Activated naive CD4-positive, alpha-beta T cell treated with anti-CD3 and anti-CD28 coated beads, Interleukin-2, amount 10 ng/mL, durations not matched to agents 7 days and 5 days (primary cell): ENCODE results near the gene TELO2.

Source experiments
- CTCF ChIA-PET: fragments of 350-600 bp; sonication (Branson Sonifier 250); formaldehyde crosslinking; loops from one replicate; lab custom pipeline; 2021; ENCODE audit warnings: antibody characterized with exemption; lab: Charles Lee
- DNase-seq: peaks from one replicate; pipeline ENCODE4 v3.0.0-alpha.2; 2020
- H3K27ac Mint-ChIP-seq: one replicate; pipeline ENCODE4 v1.8.0; 2021; ENCODE audit warnings: mild to moderate bottlenecking, moderate library complexity, mixed read lengths
- H3K27me3 Mint-ChIP-seq: one replicate; pipeline ENCODE4 v1.8.0; 2021; ENCODE audit warnings: mild to moderate bottlenecking, mixed read lengths
- H3K36me3 Mint-ChIP-seq: one replicate; pipeline ENCODE4 v1.8.0; 2021; ENCODE audit warnings: mixed read lengths
- H3K4me1 Mint-ChIP-seq: one replicate; pipeline ENCODE4 v1.8.0; 2021; ENCODE audit warnings: mixed read lengths
- H3K4me3 Mint-ChIP-seq: one replicate; pipeline ENCODE4 v1.8.0; 2021; ENCODE audit warnings: mild to moderate bottlenecking, moderate library complexity, mixed read lengths
- H3K9me3 Mint-ChIP-seq: one replicate; pipeline ENCODE4 v1.8.0; 2021; ENCODE audit warnings: mixed read lengths

The TELO2 gene

DNA sequence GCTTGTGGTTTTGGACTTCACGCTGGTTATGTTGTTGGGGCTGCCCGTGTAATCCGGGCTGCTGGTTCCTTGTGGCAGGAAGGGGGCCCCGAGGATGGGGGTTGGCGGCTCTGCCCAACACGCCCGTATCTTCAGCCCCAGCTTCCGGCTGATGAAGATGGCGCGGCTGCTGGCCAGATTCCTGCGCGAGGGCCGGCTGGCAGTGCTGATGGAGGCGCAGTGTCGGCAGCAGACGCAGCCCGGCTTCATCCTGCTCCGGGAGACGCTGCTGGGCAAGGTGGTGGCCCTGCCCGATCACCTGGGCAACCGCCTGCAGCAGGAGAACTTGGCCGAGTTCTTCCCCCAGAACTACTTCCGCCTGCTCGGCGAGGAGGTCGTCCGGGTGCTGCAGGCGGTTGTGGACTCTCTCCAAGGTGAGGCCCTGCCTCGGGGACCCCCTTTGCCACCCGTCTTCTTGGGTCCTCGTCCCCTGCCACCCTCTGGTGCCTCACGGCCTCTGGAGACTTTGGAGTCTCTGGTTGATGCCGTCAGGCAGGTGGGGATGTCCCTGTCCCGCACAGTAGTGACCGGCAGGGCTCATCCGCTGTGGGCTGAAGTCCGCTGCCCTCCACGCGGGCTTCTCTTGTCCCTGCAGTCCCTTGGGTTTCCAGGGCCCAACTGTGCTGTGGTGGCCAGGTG is 2.2 kb downstream of the TELO2 start:
- DNase-seq: no peak
- Mint-ChIP-seq H3K9me3 (no peaks in the 10 kb centered on the region), H3K4me3 (peak overlapping the region; percentile 45), H3K27me3 (no peaks in the 10 kb centered on the region), H3K4me1 (peaks cover 19% of the 10 kb centered on the region), H3K36me3 (peaks cover 11% of the 10 kb centered on the region), H3K27ac (no peak overlapping the region)
- CTCF ChIA-PET: no interaction called here

- Mint-ChIP-seq H3K4me1 (peaks cover 19% of the 10 kb centered on the region), H3K4me3 (peak overlapping the region; percentile 41), H3K27ac (no peak overlapping the region), H3K36me3 (peaks cover 11% of the 10 kb centered on the region), H3K27me3 (no peaks in the 10 kb centered on the region), H3K9me3 (no peaks in the 10 kb centered on the region)
- no peak for DNase-seq
- CTCF ChIA-PET: no interaction called here
Measured at GRCh38 chr16:1495889-1496262, 2.7 kb downstream of the TELO2 start.

DNA sequence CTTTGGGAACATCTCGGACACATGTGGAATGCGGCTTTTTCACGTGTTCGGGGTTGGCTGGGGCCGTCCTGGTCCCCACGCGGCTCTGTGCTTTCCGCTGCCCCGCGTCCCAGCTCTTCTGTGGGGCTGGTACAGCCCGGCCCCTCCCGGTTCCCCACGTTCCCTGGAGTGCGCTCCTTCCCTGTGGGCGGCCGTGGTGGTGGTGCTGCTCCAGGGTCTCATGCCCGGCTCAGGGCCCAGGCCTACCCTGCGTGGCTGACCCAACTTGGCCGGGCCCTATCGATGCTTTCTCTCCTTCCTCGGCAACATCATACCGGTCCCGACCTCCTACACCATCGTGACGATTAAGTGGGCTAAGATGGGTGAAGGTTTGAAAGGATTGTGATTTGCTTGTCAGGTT is 3.3 kb downstream of the TELO2 start:
- Mint-ChIP-seq H3K4me1 (peaks cover 19% of the 10 kb centered on the region), H3K4me3 (no peak overlapping the region), H3K9me3 (no peaks in the 10 kb centered on the region), H3K27me3 (no peaks in the 10 kb centered on the region), H3K27ac (no peak overlapping the region), H3K36me3 (peaks cover 11% of the 10 kb centered on the region)
- CTCF ChIA-PET: no interaction called here
- DNase-seq: no peak

DNA sequence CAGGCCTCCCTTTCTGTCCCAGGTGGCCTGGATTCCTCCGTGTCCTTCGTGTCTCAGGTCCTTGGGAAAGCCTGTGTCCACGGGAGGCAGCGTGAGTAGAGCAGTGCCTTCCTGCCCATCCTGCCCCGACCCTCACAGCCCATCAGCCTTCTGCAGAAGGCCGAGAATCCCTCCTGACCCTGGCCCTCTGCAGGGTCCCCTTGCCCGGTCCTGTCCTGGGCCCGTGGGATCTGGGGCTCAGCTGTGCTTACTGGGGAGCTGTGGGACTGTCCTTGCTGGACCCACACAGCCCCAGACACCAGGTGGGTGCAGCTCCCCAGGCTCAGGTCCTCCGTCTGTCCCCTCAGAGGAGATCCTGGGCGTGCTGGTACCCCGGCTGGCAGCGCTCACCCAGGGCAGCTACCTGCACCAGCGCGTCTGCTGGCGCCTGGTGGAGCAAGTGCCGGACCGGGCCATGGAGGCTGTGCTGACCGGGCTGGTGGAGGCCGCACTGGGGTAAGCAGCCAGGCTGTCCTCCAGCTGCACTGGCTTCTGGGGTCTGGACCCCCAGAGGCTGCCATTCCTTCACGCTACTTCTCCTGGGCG is 3.9 kb downstream of the TELO2 start:
- no peak for DNase-seq
- no peak overlapping the region for H3K4me3 Mint-ChIP-seq
- CTCF ChIA-PET: no interaction called here
- H3K27me3 Mint-ChIP-seq: no peaks in the 10 kb centered on the region
- H3K27ac Mint-ChIP-seq: no peak overlapping the region
- H3K9me3 Mint-ChIP-seq: no peaks in the 10 kb centered on the region
- peaks cover 13% of the 10 kb centered on the region for H3K36me3 Mint-ChIP-seq
- H3K4me1 Mint-ChIP-seq: peaks cover 19% of the 10 kb centered on the region

- CTCF ChIA-PET: no interaction called here
- DNase-seq: no peak
- Mint-ChIP-seq H3K9me3 (no peaks in the 10 kb centered on the region), H3K4me1 (peaks cover 8% of the 10 kb centered on the region), H3K36me3 (peaks cover 23% of the 10 kb centered on the region), H3K4me3 (no peak overlapping the region), H3K27ac (no peak overlapping the region), H3K27me3 (no peaks in the 10 kb centered on the region)
Measured at GRCh38 chr16:1498899-1499676, 5.9 kb downstream of the TELO2 start.

DNA sequence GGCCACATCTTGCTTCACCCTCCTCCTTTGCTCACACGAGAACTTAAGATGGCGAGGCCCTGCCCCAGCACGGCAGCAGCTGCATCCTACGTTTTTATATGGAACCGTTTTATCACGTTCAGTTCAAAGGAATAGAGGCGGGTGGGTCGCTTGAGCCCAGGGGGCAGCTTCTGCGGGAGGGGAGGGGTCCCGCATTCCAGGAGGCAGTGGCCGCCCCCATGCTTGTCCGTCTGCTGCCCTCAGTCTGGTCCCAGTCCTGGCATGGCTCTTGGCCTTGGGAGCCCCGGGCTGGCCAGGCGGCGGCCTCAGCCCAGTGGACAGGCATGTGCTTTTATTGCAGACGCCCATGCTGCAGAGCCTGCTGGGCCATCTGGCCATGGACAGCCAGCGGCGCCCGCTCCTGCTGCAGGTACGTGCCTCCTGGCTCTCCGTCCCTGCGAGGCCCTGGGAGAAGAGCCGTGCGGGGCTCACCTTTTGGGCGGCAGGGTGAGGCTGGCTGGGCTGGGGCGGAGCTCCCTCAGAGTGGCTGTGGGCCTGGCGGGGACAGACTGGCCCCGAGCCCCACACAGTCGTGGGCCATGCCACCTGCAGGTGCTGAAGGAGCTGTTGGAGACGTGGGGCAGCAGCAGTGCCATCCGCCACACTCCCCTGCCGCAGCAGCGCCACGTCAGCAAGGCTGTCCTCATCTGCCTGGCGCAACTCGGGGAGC is 6.8 kb downstream of the TELO2 start:
- no peaks in the 10 kb centered on the region for H3K9me3 Mint-ChIP-seq
- CTCF ChIA-PET: no interaction called here
- H3K27ac Mint-ChIP-seq: no peak overlapping the region
- H3K27me3 Mint-ChIP-seq: no peaks in the 10 kb centered on the region
- H3K4me1 Mint-ChIP-seq: peaks cover 3% of the 10 kb centered on the region
- no peak overlapping the region for H3K4me3 Mint-ChIP-seq
- no peak for DNase-seq
- peaks cover 23% of the 10 kb centered on the region for H3K36me3 Mint-ChIP-seq

DNA sequence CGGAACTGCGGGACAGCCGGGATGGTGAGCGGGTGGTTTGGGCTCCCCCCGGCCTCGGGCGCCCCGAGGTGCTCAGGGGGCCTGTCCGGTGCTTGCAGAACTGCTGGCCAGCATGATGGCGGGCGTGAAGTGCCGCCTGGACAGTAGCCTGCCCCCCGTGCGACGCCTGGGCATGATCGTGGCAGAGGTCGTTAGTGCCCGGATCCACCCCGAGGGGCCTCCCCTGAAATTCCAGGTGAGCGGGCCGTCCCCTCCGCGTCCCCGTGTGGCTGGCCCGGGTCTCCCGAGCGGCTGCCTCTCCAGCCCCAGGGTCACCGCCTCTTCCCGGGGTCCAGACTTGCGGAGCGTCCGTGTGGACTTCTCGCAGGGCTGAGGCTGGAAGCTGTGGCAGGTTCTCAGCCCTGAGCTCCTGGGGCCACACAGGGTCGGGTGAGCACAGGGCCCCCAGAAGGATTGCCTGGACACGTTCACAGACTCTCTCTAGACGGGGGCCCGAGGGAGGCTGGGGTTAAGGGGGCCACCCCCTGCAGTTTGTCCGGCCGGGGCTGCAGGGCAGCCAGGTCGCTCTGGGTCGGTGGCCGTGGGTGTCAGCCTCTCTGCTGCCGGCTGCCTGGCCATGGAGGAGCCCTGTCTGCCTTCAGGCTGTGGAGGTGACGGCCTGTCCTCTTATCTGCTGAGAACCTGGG is 7.4 kb downstream of the TELO2 start:
- H3K27ac Mint-ChIP-seq: no peak overlapping the region
- CTCF ChIA-PET: no interaction called here
- peaks cover 23% of the 10 kb centered on the region for H3K36me3 Mint-ChIP-seq
- H3K9me3 Mint-ChIP-seq: no peaks in the 10 kb centered on the region
- H3K4me3 Mint-ChIP-seq: no peak overlapping the region
- no peak for DNase-seq
- H3K4me1 Mint-ChIP-seq: no peaks in the 10 kb centered on the region
- H3K27me3 Mint-ChIP-seq: no peaks in the 10 kb centered on the region

GRCh38 chr16:1501630-1502029 is 8.5 kb downstream of the TELO2 start:
- peaks cover 25% of the 10 kb centered on the region for H3K36me3 Mint-ChIP-seq
- no peak overlapping the region for H3K4me3 Mint-ChIP-seq
- CTCF ChIA-PET: no interaction called here
- H3K27me3 Mint-ChIP-seq: no peaks in the 10 kb centered on the region
- no peaks in the 10 kb centered on the region for H3K9me3 Mint-ChIP-seq
- no peak overlapping the region for H3K27ac Mint-ChIP-seq
- no peaks in the 10 kb centered on the region for H3K4me1 Mint-ChIP-seq
- no peak for DNase-seq

- H3K4me1 Mint-ChIP-seq: no peaks in the 10 kb centered on the region
- H3K27me3 Mint-ChIP-seq: no peaks in the 10 kb centered on the region
- H3K27ac Mint-ChIP-seq: no peak overlapping the region
- H3K36me3 Mint-ChIP-seq: peaks cover 23% of the 10 kb centered on the region
- no peaks in the 10 kb centered on the region for H3K9me3 Mint-ChIP-seq
- CTCF ChIA-PET: interaction anchor here (0.7 kb wide), 1 partner anchor 37 kb away, joined by 3 read pairs; no protein-coding TSS in a partner anchor
- no peak for DNase-seq
- H3K4me3 Mint-ChIP-seq: no peak overlapping the region
Measured at GRCh38 chr16:1502092-1503004, 9.2 kb downstream of the TELO2 start.

DNA sequence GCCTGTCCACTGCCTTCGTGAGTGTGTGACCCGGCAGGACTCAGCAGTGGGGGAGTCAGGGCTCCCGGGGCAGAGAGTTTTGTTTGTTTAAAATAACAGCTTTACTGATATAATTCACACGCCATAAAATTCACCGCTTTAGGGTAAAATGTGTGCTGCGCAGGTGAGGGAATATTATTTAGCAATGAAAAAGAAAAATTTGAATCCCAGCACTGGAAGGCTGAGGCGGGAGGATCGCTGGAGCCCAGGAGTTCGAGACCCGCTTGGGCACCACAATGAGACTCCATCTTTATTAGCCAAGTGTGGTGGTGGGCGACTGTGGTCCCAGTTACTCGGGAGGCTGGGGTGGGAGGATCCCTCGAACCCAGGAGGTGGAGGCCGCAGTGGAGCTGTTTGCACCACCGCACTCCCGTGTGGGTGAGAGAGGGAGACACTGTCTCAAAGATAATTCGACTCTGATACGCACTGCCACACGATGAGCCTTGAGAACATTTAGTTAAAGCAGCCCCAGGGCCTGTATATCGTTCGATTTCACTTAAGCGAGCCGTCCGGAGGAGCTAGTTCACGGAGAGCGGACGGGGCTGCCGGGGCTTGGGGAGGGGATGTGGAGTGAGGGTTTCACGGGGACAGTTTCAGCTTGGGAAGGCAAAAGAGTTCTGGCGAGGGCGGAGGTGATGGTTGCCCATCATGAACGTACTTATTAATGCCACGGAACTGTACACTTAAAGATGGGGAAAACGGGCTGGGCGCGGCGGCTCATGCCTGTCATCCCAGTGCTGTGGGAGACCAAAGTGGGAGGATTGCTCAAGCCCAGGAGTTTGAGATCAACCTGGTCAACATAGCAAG is 10.2 kb downstream of the TELO2 start:
- H3K36me3 Mint-ChIP-seq: peaks cover 22% of the 10 kb centered on the region
- H3K4me3 Mint-ChIP-seq: no peak overlapping the region

GRCh38 chr16:1505073-1505844 is 12.1 kb downstream of the TELO2 start:
- no peaks in the 10 kb centered on the region for H3K27me3 Mint-ChIP-seq
- no peak overlapping the region for H3K4me3 Mint-ChIP-seq
- H3K4me1 Mint-ChIP-seq: no peaks in the 10 kb centered on the region
- no peaks in the 10 kb centered on the region for H3K9me3 Mint-ChIP-seq
- H3K27ac Mint-ChIP-seq: no peak overlapping the region
- H3K36me3 Mint-ChIP-seq: peaks cover 17% of the 10 kb centered on the region
- DNase-seq: no peak
- CTCF ChIA-PET: no interaction called here

More for the DNA sequence above, 10.2 kb downstream of the TELO2 start:
- DNase-seq: no peak
- no peaks in the 10 kb centered on the region for H3K27me3 Mint-ChIP-seq
- CTCF ChIA-PET: interaction anchor here (0.6 to 0.7 kb wide), 2 partner anchors 36 to 311 kb away, joined by 3 read pairs; no protein-coding TSS in a partner anchor
- no peak overlapping the region for H3K27ac Mint-ChIP-seq
- H3K4me1 Mint-ChIP-seq: no peaks in the 10 kb centered on the region
- no peaks in the 10 kb centered on the region for H3K9me3 Mint-ChIP-seq

DNA sequence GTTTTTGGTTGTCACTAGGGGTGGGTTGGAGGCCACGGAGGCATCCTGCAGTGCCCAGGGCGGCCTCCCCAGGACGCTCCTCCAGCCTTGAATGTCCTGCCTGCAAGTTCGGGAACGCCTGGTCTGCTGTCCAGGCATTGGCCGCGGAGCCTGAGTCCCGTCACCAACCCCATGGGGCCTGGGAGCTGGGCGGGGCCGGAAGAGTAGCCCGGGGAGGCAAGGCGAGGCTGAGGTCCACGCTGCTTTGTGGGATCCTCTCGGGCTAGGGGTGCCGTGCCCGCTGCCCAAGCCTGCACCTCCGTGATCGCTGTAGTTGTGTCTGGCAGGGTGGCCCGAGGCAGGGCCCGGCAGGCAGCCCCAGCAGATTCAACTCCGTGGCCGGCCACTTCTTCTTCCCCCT is 12.8 kb downstream of the TELO2 start:
- no peak overlapping the region for H3K4me3 Mint-ChIP-seq
- CTCF ChIA-PET: no interaction called here
- no peaks in the 10 kb centered on the region for H3K4me1 Mint-ChIP-seq
- H3K9me3 Mint-ChIP-seq: no peaks in the 10 kb centered on the region
- H3K36me3 Mint-ChIP-seq: peaks cover 17% of the 10 kb centered on the region
- no peak overlapping the region for H3K27ac Mint-ChIP-seq
- no peaks in the 10 kb centered on the region for H3K27me3 Mint-ChIP-seq
- DNase-seq: no peak
